Measurements from ENCODE around the gene FBXO4. TPM values are rescaled to one million over a fixed set of nuclear protein-coding genes. Genes with fewer than 3 reads are reported as not detected.

The FBXO4 gene
- total RNA-seq, 4 donors from 2014 or later, result 6.6 to 11.3 (median 8.8) TPM

- intact Hi-C loops (cut with DNase I; ENCODE audit: low total_unique reads), result no loop called here
- no peak for TF ChIP-seq POLR2A (IDR thresholded peaks at IDR 0.05)
- TF ChIP-seq, protein P1, sequence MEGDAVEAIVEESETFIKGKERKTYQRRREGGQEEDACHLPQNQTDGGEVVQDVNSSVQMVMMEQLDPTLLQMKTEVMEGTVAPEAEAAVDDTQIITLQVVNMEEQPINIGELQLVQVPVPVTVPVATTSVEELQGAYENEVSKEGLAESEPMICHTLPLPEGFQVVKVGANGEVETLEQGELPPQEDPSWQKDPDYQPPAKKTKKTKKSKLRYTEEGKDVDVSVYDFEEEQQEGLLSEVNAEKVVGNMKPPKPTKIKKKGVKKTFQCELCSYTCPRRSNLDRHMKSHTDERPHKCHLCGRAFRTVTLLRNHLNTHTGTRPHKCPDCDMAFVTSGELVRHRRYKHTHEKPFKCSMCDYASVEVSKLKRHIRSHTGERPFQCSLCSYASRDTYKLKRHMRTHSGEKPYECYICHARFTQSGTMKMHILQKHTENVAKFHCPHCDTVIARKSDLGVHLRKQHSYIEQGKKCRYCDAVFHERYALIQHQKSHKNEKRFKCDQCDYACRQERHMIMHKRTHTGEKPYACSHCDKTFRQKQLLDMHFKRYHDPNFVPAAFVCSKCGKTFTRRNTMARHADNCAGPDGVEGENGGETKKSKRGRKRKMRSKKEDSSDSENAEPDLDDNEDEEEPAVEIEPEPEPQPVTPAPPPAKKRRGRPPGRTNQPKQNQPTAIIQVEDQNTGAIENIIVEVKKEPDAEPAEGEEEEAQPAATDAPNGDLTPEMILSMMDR (IDR thresholded peaks at IDR 0.05), result no peak
- no peak overlapping the region for H3K4me3 ChIP-seq (ENCODE audit: low read depth, poor library complexity, severe bottlenecking)
- no peak for DNase-seq (ENCODE audit: low spot score in 2 of 2)
- WGBS, 2 donors, result 78 to 79% methylated on average over 3 of the region's 3 CpGs
These were observed 31.8 kb upstream of the FBXO4 start for GRCh38 chr5:41893074-41893851.

- TF ChIP-seq POLR2A (IDR thresholded peaks at IDR 0.05), result no peak
- TF ChIP-seq, protein P1 (IDR thresholded peaks at IDR 0.05), result no peak
- intact Hi-C loops (cut with DNase I; ENCODE audit: low total_unique reads), result no loop called here
- WGBS, 2 donors, result 59 to 72% methylated on average over 2 of the region's 2 CpGs
- H3K4me3 ChIP-seq (ENCODE audit: low read depth, poor library complexity, severe bottlenecking), result no peak overlapping the region
- DNase-seq (ENCODE audit: low spot score in 2 of 2), result no peak
These were observed 28.9 kb upstream of the FBXO4 start for GRCh38 chr5:41896230-41896629.

- 32% methylated on average over 8 of the region's 8 CpGs for WGBS, 2 donors
- no peak for DNase-seq (ENCODE audit: low spot score in 2 of 2)
- no peak overlapping the region for H3K4me3 ChIP-seq (ENCODE audit: low read depth, poor library complexity, severe bottlenecking)
- TF ChIP-seq, protein P1 (IDR thresholded peaks at IDR 0.05), result no peak
- TF ChIP-seq POLR2A (IDR thresholded peaks at IDR 0.05), result no peak
- intact Hi-C loops (cut with DNase I; ENCODE audit: low total_unique reads), result no loop called here
These were observed 21.6 kb upstream of the FBXO4 start for GRCh38 chr5:41903382-41903891.

DNA sequence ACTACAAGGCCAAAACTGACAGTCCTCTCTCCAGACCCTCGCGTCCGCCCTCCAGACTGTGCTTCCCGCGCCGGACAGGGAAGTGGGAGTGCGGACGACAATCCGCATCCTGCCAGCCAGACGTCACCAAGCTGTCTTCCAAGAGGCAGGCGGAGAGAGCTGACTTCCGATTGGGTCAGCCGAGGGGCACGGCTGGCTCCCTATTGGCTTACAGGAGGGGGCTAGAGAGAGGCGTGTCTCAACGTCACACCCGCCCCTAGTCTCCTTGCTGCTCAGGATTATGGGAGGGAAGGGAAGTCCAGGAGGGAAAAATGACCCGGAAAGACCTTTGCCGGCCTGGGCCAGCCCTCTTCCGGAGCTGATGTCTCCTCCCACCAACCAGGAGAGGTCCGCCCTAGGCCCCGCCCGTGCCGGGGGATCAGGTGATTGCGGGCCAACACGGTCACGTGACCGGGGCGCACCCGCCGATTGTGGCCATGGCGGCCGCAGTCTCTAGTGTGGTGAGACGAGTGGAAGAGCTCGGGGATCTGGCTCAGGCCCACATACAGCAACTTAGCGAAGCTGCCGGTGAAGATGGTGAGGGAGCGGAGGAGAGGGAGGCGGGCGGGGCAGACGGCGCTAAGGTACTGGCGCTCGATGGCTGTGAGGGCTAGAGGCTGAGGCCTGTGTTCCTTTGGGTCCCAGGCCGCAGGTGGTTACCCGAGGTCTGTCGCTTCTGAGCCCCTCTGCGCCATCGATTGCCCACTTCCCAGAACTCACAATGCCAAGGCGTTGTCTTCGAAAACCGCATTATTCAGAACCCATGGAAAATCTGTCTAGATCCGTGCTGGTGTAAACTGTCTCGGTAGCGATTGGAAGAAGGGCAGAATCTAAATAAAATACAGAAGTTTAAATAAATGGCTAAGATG is 20.9 kb upstream of the FBXO4 start, which contains the start of gene RIMOC1:
Gene RIMOC1, plus strand, starts transcription at position 453 of the 908 bp plus-strand sequence. Its CDS starts 24 bp downstream, at position 477.
- intact Hi-C loops (cut with DNase I; ENCODE audit: low total_unique reads), result no loop called here
- WGBS, 2 donors, result 0 to 1% methylated on average over 41 to 54 of the region's 55 CpGs
- peak in 1 of 2 donors; percentile 78 for TF ChIP-seq POLR2A (IDR thresholded peaks at IDR 0.05)
- TF ChIP-seq, protein P1 (IDR thresholded peaks at IDR 0.05), result no peak
- H3K4me3 ChIP-seq (ENCODE audit: low read depth, poor library complexity, severe bottlenecking), result peak within 1 kb of the TSS; percentile 68
- peak; percentile 99 to 100 for DNase-seq (ENCODE audit: low spot score in 2 of 2)

- H3K4me3 ChIP-seq (ENCODE audit: low read depth, poor library complexity, severe bottlenecking), result no peak overlapping the region
- intact Hi-C loops (cut with DNase I; ENCODE audit: low total_unique reads), result no loop called here
- no peak for TF ChIP-seq POLR2A (IDR thresholded peaks at IDR 0.05)
- TF ChIP-seq, protein P1 (IDR thresholded peaks at IDR 0.05), result no peak
- no peak for DNase-seq (ENCODE audit: low spot score in 2 of 2)
- WGBS, 2 donors, result 66 to 81% methylated on average over 2 of the region's 2 CpGs
These were observed 18.9 kb upstream of the FBXO4 start for GRCh38 chr5:41906151-41906550.
